Calu3 (cell line): Measurements from ENCODE around the gene SMC5. TPM values are rescaled to one million over a fixed set of nuclear protein-coding genes. Genes with fewer than 3 reads are reported as not detected.
"Not testable (repeated sequence)": the region's sequence is repeated elsewhere in the genome, so short reads cannot be mapped to it uniquely, and the experiment has no call there.

Experiments used
- BruUV-seq: library from RNA; stranded (reverse); fragments of 400-500 nt; replicated peaks from 2 replicates; lab custom pipeline; 2021; lab: Mats Ljungman, UMichigan
- CTCF ChIA-PET: fragments of 300-600 bp; sonication (Branson Sonifier 250); formaldehyde crosslinking; loops from one replicate; lab custom pipeline; 2022; ENCODE audit warnings: antibody characterized with exemption; lab: Charles Lee
- DNase-seq: peaks from one replicate; pipeline ENCODE4 v3.0.0; 2022
- H3K27ac Mint-ChIP-seq: one replicate; pipeline ENCODE4 v1.8.0; 2022; ENCODE audit warnings: mixed read lengths; ENCODE audit not compliant: unreplicated experiment
- H3K27me3 Mint-ChIP-seq: one replicate; pipeline ENCODE4 v1.8.0; 2022; ENCODE audit warnings: mixed read lengths; ENCODE audit not compliant: unreplicated experiment
- H3K36me3 Mint-ChIP-seq: one replicate; pipeline ENCODE4 v1.8.0; 2022; ENCODE audit warnings: mild to moderate bottlenecking, moderate library complexity, mixed read lengths; ENCODE audit not compliant: insufficient read depth, unreplicated experiment
- H3K4me1 Mint-ChIP-seq: one replicate; pipeline ENCODE4 v1.8.0; 2022; ENCODE audit warnings: mild to moderate bottlenecking, low read depth, mixed read lengths; ENCODE audit not compliant: unreplicated experiment
- H3K4me3 Mint-ChIP-seq: one replicate; pipeline ENCODE4 v1.8.0; 2022; ENCODE audit warnings: mild to moderate bottlenecking, low read depth, moderate library complexity, mixed read lengths; ENCODE audit not compliant: unreplicated experiment
- H3K9me3 Mint-ChIP-seq: one replicate; pipeline ENCODE4 v1.8.0; 2022; ENCODE audit warnings: low read depth, mixed read lengths; ENCODE audit not compliant: unreplicated experiment
- intact Hi-C: fragments of 100-400 bp; cut with micrococcal nuclease; formaldehyde crosslinking; loops from one replicate; pipeline ENCODE4 v1.10.0; 2022; ENCODE audit not compliant: unreplicated experiment
- total RNA-seq: library from RNA; stranded (reverse); gene quantifications from 2 replicates; pipeline ENCODE4 v1.2.3, GENCODE V29; 2022
- TF ChIP-seq, protein P1 (sequence below): fragments of 200-600 bp; IDR thresholded peaks from one replicate; pipeline ENCODE4 v1.8.0; 2022; ENCODE audit warnings: antibody characterized with exemption; ENCODE audit not compliant: unreplicated experiment

Gene SMC5
- total RNA-seq, 1 experiment from 2014 or later, result 28.6 TPM

- CTCF ChIA-PET, result no interaction called here
- Mint-ChIP-seq H3K27me3 (no peaks in the 10 kb centered on the region), H3K4me3 (no peak overlapping the region), H3K36me3 (no peaks in the 10 kb centered on the region), H3K9me3 (no peaks in the 10 kb centered on the region), H3K27ac (no peak overlapping the region), H3K4me1 (no peaks in the 10 kb centered on the region)
- intact Hi-C loops, result loop anchor here (10.0 kb wide), 1 partner anchor 255 kb away; no protein-coding TSS in a partner anchor
- no TSS peak for BruUV-seq
- no peak for DNase-seq
- TF ChIP-seq, protein P1, sequence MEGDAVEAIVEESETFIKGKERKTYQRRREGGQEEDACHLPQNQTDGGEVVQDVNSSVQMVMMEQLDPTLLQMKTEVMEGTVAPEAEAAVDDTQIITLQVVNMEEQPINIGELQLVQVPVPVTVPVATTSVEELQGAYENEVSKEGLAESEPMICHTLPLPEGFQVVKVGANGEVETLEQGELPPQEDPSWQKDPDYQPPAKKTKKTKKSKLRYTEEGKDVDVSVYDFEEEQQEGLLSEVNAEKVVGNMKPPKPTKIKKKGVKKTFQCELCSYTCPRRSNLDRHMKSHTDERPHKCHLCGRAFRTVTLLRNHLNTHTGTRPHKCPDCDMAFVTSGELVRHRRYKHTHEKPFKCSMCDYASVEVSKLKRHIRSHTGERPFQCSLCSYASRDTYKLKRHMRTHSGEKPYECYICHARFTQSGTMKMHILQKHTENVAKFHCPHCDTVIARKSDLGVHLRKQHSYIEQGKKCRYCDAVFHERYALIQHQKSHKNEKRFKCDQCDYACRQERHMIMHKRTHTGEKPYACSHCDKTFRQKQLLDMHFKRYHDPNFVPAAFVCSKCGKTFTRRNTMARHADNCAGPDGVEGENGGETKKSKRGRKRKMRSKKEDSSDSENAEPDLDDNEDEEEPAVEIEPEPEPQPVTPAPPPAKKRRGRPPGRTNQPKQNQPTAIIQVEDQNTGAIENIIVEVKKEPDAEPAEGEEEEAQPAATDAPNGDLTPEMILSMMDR, result no peak
Measured at GRCh38 chr9:70229579-70229978, 29.2 kb upstream of the SMC5 start.

GRCh38 chr9:70232476-70232875, 26.3 kb upstream of the SMC5 start:
- CTCF ChIA-PET, result no interaction called here
- H3K36me3 Mint-ChIP-seq, result no peaks in the 10 kb centered on the region
- no peaks in the 10 kb centered on the region for H3K9me3 Mint-ChIP-seq
- DNase-seq, result no peak
- no peaks in the 10 kb centered on the region for H3K27me3 Mint-ChIP-seq
- TF ChIP-seq, protein P1, result no peak
- H3K27ac Mint-ChIP-seq, result no peak overlapping the region
- H3K4me1 Mint-ChIP-seq, result no peaks in the 10 kb centered on the region
- intact Hi-C loops, result no loop called here
- H3K4me3 Mint-ChIP-seq, result no peak overlapping the region
- BruUV-seq, result no TSS peak

GRCh38 chr9:70234208-70234607, 24.6 kb upstream of the SMC5 start:
- H3K9me3 Mint-ChIP-seq, H3K36me3 Mint-ChIP-seq, CTCF ChIA-PET, H3K27me3 Mint-ChIP-seq, H3K4me3 Mint-ChIP-seq, H3K4me1 Mint-ChIP-seq, intact Hi-C loops, H3K27ac Mint-ChIP-seq, BruUV-seq, DNase-seq: not testable (repeated sequence)

- BruUV-seq, H3K9me3 Mint-ChIP-seq, H3K27me3 Mint-ChIP-seq, H3K36me3 Mint-ChIP-seq, H3K27ac Mint-ChIP-seq, CTCF ChIA-PET, DNase-seq, intact Hi-C loops, H3K4me3 Mint-ChIP-seq, H3K4me1 Mint-ChIP-seq: not testable (repeated sequence)
Measured at GRCh38 chr9:70245952-70246351, 12.8 kb upstream of the SMC5 start.

DNA sequence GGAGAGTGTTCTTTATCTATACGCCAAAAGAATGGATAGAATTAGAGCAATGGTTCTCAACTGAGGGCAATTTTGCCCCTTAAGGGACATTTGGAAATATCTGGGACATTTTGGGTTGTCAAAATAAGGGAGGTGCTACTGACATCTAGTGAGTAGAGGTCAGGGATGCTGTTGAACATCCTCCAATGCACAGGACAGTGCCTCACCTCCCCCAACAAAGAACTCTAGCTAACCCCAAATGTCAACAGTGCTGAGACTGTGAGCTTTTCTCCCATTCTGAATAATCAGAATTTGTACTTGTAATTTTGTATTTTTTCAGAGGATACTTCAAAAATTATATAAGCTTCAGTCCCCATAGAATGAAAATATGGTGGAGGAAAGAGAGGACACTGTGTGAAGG, 8.6 kb upstream of the SMC5 start:
- Mint-ChIP-seq H3K27me3 (no peaks in the 10 kb centered on the region), H3K9me3 (no peaks in the 10 kb centered on the region), H3K27ac (no peak overlapping the region), H3K4me1 (no peaks in the 10 kb centered on the region), H3K36me3 (no peaks in the 10 kb centered on the region), H3K4me3 (no peak overlapping the region)
- CTCF ChIA-PET, result no interaction called here
- no peak for DNase-seq
- intact Hi-C loops, result no loop called here
- no TSS peak for BruUV-seq
- TF ChIP-seq, protein P1, result no peak
